ENCODE measurements around the gene FCN2. TPM values are rescaled to one million over a fixed set of nuclear protein-coding genes. Genes with fewer than 3 reads are reported as not detected.

The FCN2 gene
- total RNA-seq, 1 experiment from 2014 or later = not detected

GRCh38 chr9:134930398-134930797 lies 49.8 kb downstream of the FCN2 start:
- no peak overlapping the region for H3K4me3 ChIP-seq
- H3K27ac ChIP-seq = no peak overlapping the region
- H3K9me3 ChIP-seq (replicated peaks) = 0 out of 2 replicates have a peak, but pooled peaks cover 3% of the 10 kb centered on the region
- H3K36me3 ChIP-seq = no peaks in the 10 kb centered on the region
- H3K27me3 ChIP-seq = peaks cover 27% of the 10 kb centered on the region
- no peak for DNase-seq
- no peaks in the 10 kb centered on the region for H3K4me1 ChIP-seq

- Histone ChIP-seq H3K27ac (no peak overlapping the region), H3K4me3 (no peak overlapping the region), H3K27me3 (peaks cover 41% of the 10 kb centered on the region), H3K9me3 (replicated peaks) (no peaks in the 10 kb centered on the region), H3K4me1 (no peaks in the 10 kb centered on the region), H3K36me3 (no peaks in the 10 kb centered on the region)
- DNase-seq = no peak
These were observed 51.6 kb downstream of the FCN2 start for GRCh38 chr9:134932171-134932570.

GRCh38 chr9:134932606-134933005 lies 52.0 kb downstream of the FCN2 start:
- Histone ChIP-seq H3K9me3 (replicated peaks) (no peaks in the 10 kb centered on the region), H3K4me3 (no peak overlapping the region), H3K27me3 (peaks cover 45% of the 10 kb centered on the region), H3K4me1 (no peaks in the 10 kb centered on the region), H3K27ac (no peak overlapping the region), H3K36me3 (no peaks in the 10 kb centered on the region)
- no peak for DNase-seq

- no peaks in the 10 kb centered on the region for H3K9me3 ChIP-seq (replicated peaks)
- no peaks in the 10 kb centered on the region for H3K4me1 ChIP-seq
- H3K4me3 ChIP-seq = no peak overlapping the region
- no peak for DNase-seq
- no peaks in the 10 kb centered on the region for H3K36me3 ChIP-seq
- H3K27ac ChIP-seq = no peak overlapping the region
- H3K27me3 ChIP-seq = peaks cover 51% of the 10 kb centered on the region
These were observed 52.6 kb downstream of the FCN2 start for GRCh38 chr9:134933076-134933659.

GRCh38 chr9:134935056-134935640 lies 54.5 kb downstream of the FCN2 start:
- Histone ChIP-seq H3K4me3 (no peak overlapping the region), H3K27me3 (peaks cover 56% of the 10 kb centered on the region), H3K9me3 (replicated peaks) (no peaks in the 10 kb centered on the region), H3K27ac (no peak overlapping the region), H3K4me1 (no peaks in the 10 kb centered on the region), H3K36me3 (no peaks in the 10 kb centered on the region)
- DNase-seq = no peak

- Histone ChIP-seq H3K4me1 (no peaks in the 10 kb centered on the region), H3K27ac (no peak overlapping the region), H3K27me3 (peaks cover 62% of the 10 kb centered on the region), H3K9me3 (replicated peaks) (no peaks in the 10 kb centered on the region), H3K4me3 (no peak overlapping the region), H3K36me3 (no peaks in the 10 kb centered on the region)
- no peak for DNase-seq
These were observed 55.2 kb downstream of the FCN2 start for GRCh38 chr9:134935701-134936345.

- H3K27me3 ChIP-seq = peaks cover 68% of the 10 kb centered on the region
- no peaks in the 10 kb centered on the region for H3K9me3 ChIP-seq (replicated peaks)
- H3K4me3 ChIP-seq = no peak overlapping the region
- DNase-seq = no peak
- no peak overlapping the region for H3K27ac ChIP-seq
- H3K4me1 ChIP-seq = no peaks in the 10 kb centered on the region
- no peaks in the 10 kb centered on the region for H3K36me3 ChIP-seq
These were observed 55.9 kb downstream of the FCN2 start for GRCh38 chr9:134936346-134937163.

Other genes with a start within 250 kb of the FCN2 start
- 30.9 and 32.1 TPM in 2 replicates for gene COL5A1, start 239.0 kb upstream of the FCN2 start, total RNA-seq (2014; rRNA removed; shearing (Covaris generic))
- gene FCN1, start 37.1 kb downstream of the FCN2 start, total RNA-seq (2014; rRNA removed; shearing (Covaris generic)) = not detected in 2 replicates
- gene OLFM1, start 206.9 kb downstream of the FCN2 start, total RNA-seq (2014; rRNA removed; shearing (Covaris generic)) = not detected in 2 replicates

Measured in SJCRH30 (cell line).